Testis (tissue), 2 donors: Measurements from ENCODE around the gene LMF2.

Source experiments
- CTCF ChIP-seq, 3 experiments: fragments of 450-650 bp in 2 of 3; fragments of 200-600 bp in 1 of 3; sonication (generic) in 1 of 3; IDR thresholded peaks; one replicate each; pipeline ENCODE4 v1.5.1; 2016 to 2019; ENCODE audit warnings: antibody characterized with exemption in 3 of 3, mild to moderate bottlenecking in 2 of 3, moderate library complexity in 1 of 3
- POLR2A ChIP-seq: fragments of 450-650 bp; IDR thresholded peaks from one replicate; pipeline ENCODE4 v1.6.1; 2017; ENCODE audit warnings: antibody characterized with exemption, mild to moderate bottlenecking, moderate library complexity

GRCh38 chr22:50471962-50472361 is 35.5 kb downstream of the LMF2 start:
- TF ChIP-seq CTCF (IDR thresholded peaks at IDR 0.05) (no peak), POLR2A (no peak)
